HepG2 (cell line): Measurements from ENCODE around the gene ALKBH5. TPM values are rescaled to one million over a fixed set of nuclear protein-coding genes. Genes with fewer than 3 reads are reported as not detected.

Experiments
- GATAD2A ChIP-seq: IDR thresholded peaks from 2 replicates; pipeline ENCODE4 v1.6.1; 2016
- HOXA7 ChIP-seq: sonication (generic); formaldehyde crosslinking; IDR thresholded peaks from 2 replicates; pipeline ENCODE4 v1.8.1; 2022; ENCODE audit warnings: mild to moderate bottlenecking, missing genetic modification reagents, moderate library complexity
- KAT2B ChIP-seq: fragments of 150-350 bp; IDR thresholded peaks from 2 replicates; pipeline ENCODE4 v1.6.1; 2014; ENCODE audit warnings: low read depth, low read length, borderline replicate concordance
- NFATC3 ChIP-seq: sonication (generic); formaldehyde crosslinking; IDR thresholded peaks from 2 replicates; pipeline ENCODE4 v1.5.1; 2020; ENCODE audit warnings: mild to moderate bottlenecking, missing genetic modification reagents
- PTBP1 ChIP-seq: fragments of 200-400 bp; formaldehyde crosslinking; IDR thresholded peaks from 2 replicates; pipeline ENCODE4 v1.6.1; 2018; ENCODE audit warnings: low read length, low read depth; ENCODE audit not compliant: poor library complexity, severe bottlenecking
- STAT6 ChIP-seq: sonication (generic); formaldehyde crosslinking; IDR thresholded peaks from 2 replicates; pipeline ENCODE4 v1.4.0; 2020; ENCODE audit warnings: missing genetic modification reagents, mild to moderate bottlenecking, borderline replicate concordance
- TEAD2 ChIP-seq: sonication (generic); formaldehyde crosslinking; IDR thresholded peaks from 2 replicates; pipeline ENCODE4 v1.9.0; 2021; ENCODE audit warnings: missing genetic modification reagents
- TEAD3 ChIP-seq: optimal IDR thresholded peaks from 2 replicates; pipeline ENCODE3; 2016; ENCODE audit warnings: borderline replicate concordance
- ZFYVE20 ChIP-seq: sonication (generic); formaldehyde crosslinking; IDR thresholded peaks from 2 replicates; pipeline ENCODE4 v1.8.0; 2023; ENCODE audit warnings: low read depth, mild to moderate bottlenecking, moderate library complexity, missing genetic modification reagents, borderline replicate concordance
- ZHX1 ChIP-seq: sonication (generic); formaldehyde crosslinking; IDR thresholded peaks from 2 replicates; pipeline ENCODE4 v1.8.1; 2022; ENCODE audit warnings: low read depth, mild to moderate bottlenecking, missing genetic modification reagents
- ZHX2 ChIP-seq, 2 experiments: sonication (generic) in 1 of 2; formaldehyde crosslinking in 1 of 2; IDR thresholded peaks; 2 replicates each; pipeline versions ENCODE4 v1.6.1 to v1.9.0; 2014 to 2022; ENCODE audit warnings: antibody characterized with exemption in 1 of 2, borderline replicate concordance in 1 of 2, inconsistent platforms in 1 of 2, low read depth in 1 of 2, missing genetic modification reagents in 1 of 2
- ZNF296 ChIP-seq: sonication (generic); formaldehyde crosslinking; conservative IDR thresholded peaks from 2 replicates; pipeline ENCODE4 v1.5.0; 2020; ENCODE audit warnings: mild to moderate bottlenecking, missing genetic modification reagents
- ZNF446 ChIP-seq: sonication (generic); formaldehyde crosslinking; IDR thresholded peaks from 2 replicates; pipeline ENCODE4 v1.5.0; 2020; ENCODE audit warnings: mild to moderate bottlenecking, missing genetic modification reagents
- polyA plus RNA-seq, 8 experiments: library from polyadenylated mRNA; depleted of rRNA in 3 of 8; stranded (reverse) in 7 of 8; unstranded in 1 of 8; fragments of >200 nt; fragmentation: Illumina TruSeq in 4 of 8; extraction: Trizol in 4 of 8; gene quantifications; 2 replicates each; pipeline versions ENCODE4 v1.2.1 to v1.2.3, GENCODE V29; 2011 to 2016; ENCODE audit warnings: low read depth in 4 of 8, missing spikeins in 1 of 8, mixed read lengths in 1 of 8; ENCODE audit not compliant: insufficient read depth in 1 of 8
- total RNA-seq, 5 experiments: library from RNA; depleted of rRNA; stranded (reverse); fragments of >200 nt; fragmentation: Illumina TruSeq; extraction: Trizol; gene quantifications; 2 replicates each; pipeline ENCODE4 v1.2.3, GENCODE V29; 2016; ENCODE audit warnings: low read depth in 1 of 5
- TF ChIP-seq, protein P1 (sequence below): IDR thresholded peaks from 2 replicates; pipeline ENCODE4 v1.6.1; 2016; ENCODE audit warnings: low read depth, borderline replicate concordance
- TF ChIP-seq, protein P2 (sequence below): sonication (generic); formaldehyde crosslinking; IDR thresholded peaks from 2 replicates; pipeline ENCODE4 v1.8.0; 2022; ENCODE audit warnings: missing genetic modification reagents, mild to moderate bottlenecking, inconsistent platforms, borderline replicate concordance

ALKBH5 gene
- total and polyA plus RNA-seq, 2 of the 13 experiments (the other 11 are each of a cell fraction or from before 2014, with no cell fraction given) = 68.9 to 76.9 TPM

DNA sequence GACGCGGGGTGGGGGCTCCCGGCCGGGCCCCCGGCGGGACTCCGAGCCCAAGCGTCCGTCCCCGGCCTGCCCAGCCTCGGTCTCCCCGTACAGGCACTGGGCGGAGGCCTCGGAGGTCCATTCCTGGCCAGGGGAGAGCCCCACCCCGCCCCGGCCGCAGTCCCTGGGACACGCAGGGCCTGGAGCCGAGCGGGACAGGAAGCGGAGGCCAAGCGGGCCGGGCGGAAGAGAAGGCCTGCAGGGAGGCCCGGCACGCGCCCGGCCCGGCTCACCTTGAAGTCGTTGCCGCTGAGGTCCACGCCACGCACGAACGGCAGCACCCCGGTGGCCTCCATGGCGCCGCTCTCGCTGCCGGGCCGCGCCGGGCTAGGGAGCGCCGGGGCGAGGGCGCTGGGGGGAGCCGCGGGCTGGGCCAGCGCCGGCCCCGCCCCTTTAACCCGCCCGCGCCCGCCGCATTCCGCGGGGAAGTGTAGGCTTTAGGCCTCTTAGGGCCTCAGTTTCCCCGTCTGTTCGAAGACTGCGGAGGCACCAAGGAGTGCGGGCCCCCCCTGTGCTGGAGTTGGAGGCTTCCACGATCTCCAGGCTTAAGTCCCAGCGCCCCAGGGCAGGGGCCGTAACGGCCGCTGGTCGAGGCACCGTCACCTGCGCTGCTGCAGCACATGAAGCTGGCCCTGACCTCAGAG, 74.9 kb downstream of the ALKBH5 start, which contains the start of gene FLII (continued):
- TF ChIP-seq STAT6 (CRISPR knock-in tag) (no peak), NFATC3 (no peak), ZFYVE20 (no peak), HOXA7 (CRISPR knock-in tag) (no peak), TEAD3 (CRISPR knock-in tag) (no peak), ZNF296 (CRISPR knock-in tag) (no peak), KAT2B (no peak), ZHX1 (CRISPR knock-in tag) (0 out of 2 replicates have a peak, but pooled peaks have one; percentile 18), ZNF446 (peak; percentile 43; the same call in 1 of the 2 replicates), TEAD2 (0 out of 2 replicates have a peak, but pooled peaks have one; percentile 29), PTBP1 (no peak), GATAD2A (CRISPR knock-in tag) (no peak), ZHX2 (IDR thresholded peaks at IDR 0.05; ENCODE audit: low read depth) (no peak; the same call in 1 of the 2 replicates), ZHX2 (CRISPR knock-in tag; IDR thresholded peaks at IDR 0.05; ENCODE audit: borderline replicate concordance) (0 out of 2 replicates have a peak, but pooled peaks have one; percentile 57)
- TF ChIP-seq, protein P1, sequence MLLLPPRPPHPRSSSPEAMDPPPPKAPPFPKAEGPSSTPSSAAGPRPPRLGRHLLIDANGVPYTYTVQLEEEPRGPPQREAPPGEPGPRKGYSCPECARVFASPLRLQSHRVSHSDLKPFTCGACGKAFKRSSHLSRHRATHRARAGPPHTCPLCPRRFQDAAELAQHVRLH = 0 out of 2 replicates have a peak, but pooled peaks have one; percentile 31
- TF ChIP-seq, protein P2, sequence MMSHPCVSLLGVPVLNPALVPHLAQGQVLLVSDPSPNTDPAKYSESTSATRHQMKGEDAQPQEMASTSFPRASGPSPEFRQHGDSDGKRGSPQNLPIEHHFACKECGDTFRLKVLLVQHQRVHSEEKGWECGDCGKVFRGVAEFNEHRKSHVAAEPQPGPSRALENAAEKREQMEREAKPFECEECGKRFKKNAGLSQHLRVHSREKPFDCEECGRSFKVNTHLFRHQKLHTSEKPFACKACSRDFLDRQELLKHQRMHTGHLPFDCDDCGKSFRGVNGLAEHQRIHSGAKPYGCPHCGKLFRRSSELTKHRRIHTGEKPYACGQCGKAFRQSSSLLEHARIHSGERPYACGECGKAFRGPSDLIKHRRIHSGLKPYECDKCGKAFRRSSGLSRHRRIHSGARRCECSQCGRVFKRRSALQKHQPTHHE (CRISPR knock-in tag) = peak; percentile 29; the same call in 1 of the 2 replicates
